H1 (cell line): Measurements from ENCODE around the gene ZBTB20. TPM values are rescaled to one million over a fixed set of nuclear protein-coding genes. Genes with fewer than 3 reads are reported as not detected.

Experiments used
- CTCF ChIA-PET: fragments of 300-600 bp; sonication (Branson Sonifier 250); formaldehyde crosslinking; loops from one replicate; lab custom pipeline; 2021; ENCODE audit not compliant: partially characterized antibody; lab: Charles Lee
- POLR2A ChIA-PET: fragments of 300-600 bp; sonication (Branson Sonifier 250); formaldehyde crosslinking; loops from one replicate; lab custom pipeline; 2021; ENCODE audit warnings: inconsistent platforms; ENCODE audit not compliant: partially characterized antibody; lab: Charles Lee
- DNase-seq, 2 experiments: peaks; one replicate each; pipeline versions ENCODE4 v3.0.0 to v3.0.0-alpha.2; 2010 to 2022; ENCODE audit warnings: low spot score in 2 of 2, low read depth in 1 of 2, mixed read lengths in 1 of 2
- FAIRE-seq: peaks from 2 replicates; lab custom pipeline; 2011; peaks lifted over from hg19 to GRCh38; lab: Jason Lieb, UNC
- H2AFZ ChIP-seq: 2 replicates; pipeline ENCODE4 v1.8.1; 2012; ENCODE audit warnings: low read length, inconsistent platforms
- H2AK5ac ChIP-seq: 2 replicates; pipeline ENCODE4 v1.6.1; 2013; ENCODE audit warnings: low read depth, low read length
- H2BK120ac ChIP-seq: replicated peaks from 2 replicates; pipeline ENCODE3; 2013; ENCODE audit warnings: low read depth, low read length, inconsistent platforms
- H2BK12ac ChIP-seq: 2 replicates; pipeline ENCODE4 v1.6.1; 2013; ENCODE audit warnings: low read depth, low read length
- H2BK15ac ChIP-seq: 2 replicates; pipeline ENCODE4 v1.6.1; 2013; ENCODE audit warnings: low read length
- H2BK20ac ChIP-seq: 2 replicates; pipeline ENCODE4 v1.6.1; 2013; ENCODE audit warnings: low read length
- H2BK5ac ChIP-seq: 2 replicates; pipeline ENCODE4 v1.6.1; 2013; ENCODE audit warnings: low read depth, low read length
- H3K14ac ChIP-seq: 2 replicates; pipeline ENCODE4 v1.6.1; 2013; ENCODE audit warnings: inconsistent platforms; ENCODE audit not compliant: insufficient read length
- H3K18ac ChIP-seq: 2 replicates; pipeline ENCODE4 v1.6.1; 2013; ENCODE audit warnings: low read length; ENCODE audit errors: extremely low read depth
- H3K23ac ChIP-seq: 2 replicates; pipeline ENCODE4 v1.6.1; 2013; ENCODE audit warnings: inconsistent platforms; ENCODE audit not compliant: insufficient read length
- H3K23me2 ChIP-seq: 2 replicates; pipeline ENCODE4 v1.6.1; 2013; ENCODE audit warnings: low read depth, low read length
- H3K27ac ChIP-seq: 2 replicates; pipeline ENCODE4 v1.6.1; 2011; ENCODE audit warnings: low read depth, low read length, inconsistent platforms
- H3K27me3 ChIP-seq, 4 experiments: replicated peaks in 1 of 4; 1 replicate in 1 of 4; 2 replicates in 3 of 4; pipeline versions ENCODE4 v1.6.1 to v1.8.1; 2011 to 2013; ENCODE audit warnings: low read length in 3 of 4, mild to moderate bottlenecking in 3 of 4, inconsistent platforms in 2 of 4, mixed read lengths in 2 of 4, moderate library complexity in 1 of 4; ENCODE audit not compliant: control insufficient read depth in 3 of 4, insufficient read depth in 3 of 4; ENCODE audit errors: extremely low read depth in 1 of 4
- H3K36me3 ChIP-seq, 4 experiments: 2 replicates each; pipeline versions ENCODE4 v1.6.1 to v1.8.1; 2011 to 2013; ENCODE audit warnings: mild to moderate bottlenecking in 4 of 4, low read length in 3 of 4, moderate library complexity in 2 of 4, control low read depth in 1 of 4, inconsistent platforms in 1 of 4; ENCODE audit not compliant: insufficient read depth in 4 of 4, control insufficient read depth in 2 of 4
- H3K4ac ChIP-seq: replicated peaks from 2 replicates; pipeline ENCODE3; 2013; ENCODE audit warnings: low read length, low read depth, mixed read lengths, inconsistent platforms; ENCODE audit not compliant: insufficient read length
- H3K4me1 ChIP-seq, 4 experiments: replicated peaks in 1 of 4; 1 replicate in 1 of 4; 2 replicates in 3 of 4; pipeline versions ENCODE4 v1.6.1 to v1.8.1; 2011 to 2013; ENCODE audit warnings: low read length in 3 of 4, inconsistent platforms in 2 of 4, mixed read lengths in 1 of 4; ENCODE audit not compliant: insufficient read depth in 4 of 4, control insufficient read depth in 3 of 4
- H3K4me2 ChIP-seq, 2 experiments: 2 replicates each; pipeline versions ENCODE4 v1.6.1 to v1.8.1; 2011 to 2013; ENCODE audit warnings: low read depth in 2 of 2, low read length in 2 of 2, control low read depth in 1 of 2, inconsistent platforms in 1 of 2, mild to moderate bottlenecking in 1 of 2; ENCODE audit not compliant: insufficient read depth in 1 of 2
- H3K4me3 ChIP-seq, 4 experiments: fragments of 200-600, 300-600 bp in 1 of 4; sonication (generic), shearing (Covaris generic), sonication (Bioruptor Twin) in 1 of 4; 2 replicates each; pipeline versions ENCODE4 v1.5.1 to v1.8.1; 2011 to 2016; ENCODE audit warnings: low read length in 4 of 4, low read depth in 3 of 4, control low read depth in 2 of 4, inconsistent platforms in 2 of 4, mild to moderate bottlenecking in 2 of 4, mixed read lengths in 1 of 4, moderate library complexity in 1 of 4; ENCODE audit not compliant: insufficient read depth in 2 of 4; ENCODE audit errors: extremely low read depth in 1 of 4
- H3K56ac ChIP-seq: replicated peaks from 2 replicates; pipeline ENCODE3; 2013; ENCODE audit warnings: low read depth, mild to moderate bottlenecking, mixed read lengths, low read length, inconsistent platforms; ENCODE audit not compliant: insufficient read length
- H3K79me1 ChIP-seq: 2 replicates; pipeline ENCODE4 v1.6.1; 2013; ENCODE audit warnings: low read depth, low read length, control low read depth
- H3K79me2 ChIP-seq, 2 experiments: 2 replicates each; pipeline versions ENCODE4 v1.6.1 to v1.8.1; 2012 to 2013; ENCODE audit warnings: low read length in 2 of 2, mild to moderate bottlenecking in 2 of 2, inconsistent platforms in 1 of 2; ENCODE audit not compliant: insufficient read depth in 2 of 2, control insufficient read depth in 1 of 2
- H3K9ac ChIP-seq, 4 experiments: replicated peaks in 1 of 4; 1 replicate in 1 of 4; 2 replicates in 3 of 4; pipeline versions ENCODE4 v1.6.1 to v1.8.1; 2011 to 2013; ENCODE audit warnings: low read depth in 3 of 4, low read length in 3 of 4, control low read depth in 2 of 4, mild to moderate bottlenecking in 2 of 4, moderate library complexity in 2 of 4, inconsistent platforms in 1 of 4; ENCODE audit errors: extremely low read depth in 1 of 4
- H3K9me3 ChIP-seq, 2 experiments: 2 replicates each; pipeline versions ENCODE4 v1.6.1 to v1.8.1; 2012 to 2013; ENCODE audit warnings: mild to moderate bottlenecking in 2 of 2, moderate library complexity in 2 of 2, control low read depth in 1 of 2, inconsistent platforms in 1 of 2, low read depth in 1 of 2, low read length in 1 of 2, mixed read lengths in 1 of 2; ENCODE audit not compliant: insufficient read depth in 2 of 2
- H4K20me1 ChIP-seq, 2 experiments: replicated peaks in 1 of 2; 2 replicates each; pipeline versions ENCODE3 to v1.8.1; 2011 to 2013; ENCODE audit warnings: inconsistent platforms in 2 of 2, low read length in 2 of 2, mild to moderate bottlenecking in 1 of 2; ENCODE audit not compliant: insufficient read depth in 2 of 2, control insufficient read depth in 1 of 2
- H4K5ac ChIP-seq: 2 replicates; pipeline ENCODE4 v1.6.1; 2013; ENCODE audit warnings: low read length, low read depth, mixed read lengths, inconsistent platforms; ENCODE audit not compliant: insufficient read length
- H4K8ac ChIP-seq: 2 replicates; pipeline ENCODE4 v1.8.0; 2013; ENCODE audit warnings: mild to moderate bottlenecking, moderate library complexity, low read length, inconsistent platforms; ENCODE audit not compliant: insufficient read depth; ENCODE audit errors: extremely low read depth
- H4K91ac ChIP-seq: replicated peaks from 2 replicates; pipeline ENCODE3; 2013; ENCODE audit warnings: low read length, mixed read lengths, inconsistent platforms; ENCODE audit not compliant: insufficient read length
- ATF3 ChIP-seq: IDR thresholded peaks from 2 replicates; pipeline ENCODE4 v1.6.1; 2011; ENCODE audit warnings: low read depth, mild to moderate bottlenecking, low read length; ENCODE audit not compliant: insufficient read depth
- BRCA1 ChIP-seq: IDR thresholded peaks from 2 replicates; pipeline ENCODE4 v1.6.1; 2012; ENCODE audit warnings: low read depth, low read length, improper control_type of control experiment
- CBX5 ChIP-seq: fragments of 300-800, 300-1000 bp; sonication (generic); IDR thresholded peaks from 2 replicates; pipeline ENCODE4 v1.7.1; 2016; ENCODE audit warnings: antibody characterized with exemption, low read length, low read depth
- CHD1 ChIP-seq: IDR thresholded peaks from 2 replicates; pipeline ENCODE4 v1.6.1; 2012; ENCODE audit warnings: low read depth, low read length, improper control_type of control experiment
- EGR1 ChIP-seq: IDR thresholded peaks from 2 replicates; pipeline ENCODE4 v1.6.1; 2011; ENCODE audit warnings: low read depth, low read length, borderline replicate concordance
- EP300 ChIP-seq, 2 experiments: IDR thresholded peaks; 1 replicate in 1 of 2; 2 replicates in 1 of 2; pipeline ENCODE4 v1.6.1; 2011 to 2012; ENCODE audit warnings: low read depth in 2 of 2, low read length in 2 of 2, mild to moderate bottlenecking in 2 of 2, borderline replicate concordance in 1 of 2, inconsistent platforms in 1 of 2, moderate library complexity in 1 of 2
- MAX ChIP-seq: IDR thresholded peaks from 2 replicates; pipeline ENCODE4 v1.6.1; 2012; ENCODE audit warnings: inconsistent platforms
- POLR2AphosphoS5 ChIP-seq: IDR thresholded peaks from 2 replicates; pipeline ENCODE4 v1.6.1; 2011; ENCODE audit warnings: low read depth, low read length
- RBBP5 ChIP-seq: IDR thresholded peaks from 2 replicates; pipeline ENCODE4 v1.7.1; 2012; ENCODE audit warnings: low read depth, mild to moderate bottlenecking, inconsistent platforms, low read length, moderate library complexity, borderline replicate concordance
- RXRA ChIP-seq: IDR thresholded peaks from 2 replicates; pipeline ENCODE4 v1.6.1; 2011; ENCODE audit warnings: low read depth, mild to moderate bottlenecking, low read length, moderate library complexity; ENCODE audit not compliant: insufficient read depth
- TBP ChIP-seq: IDR thresholded peaks from 2 replicates; pipeline ENCODE4 v1.6.1; 2011; ENCODE audit warnings: low read depth, low read length, improper control_type of control experiment
- ZNF274 ChIP-seq: IDR thresholded peaks from 2 replicates; pipeline ENCODE4 v1.7.0; 2012; ENCODE audit warnings: low read length, borderline replicate concordance; ENCODE audit errors: extremely low read depth
- WGBS, 2 experiments: shearing (Covaris generic) in 1 of 2; methylation state at CpG; one replicate each; pipeline versions ENCODE4 v1.1.6 to v1.1.7; 2013 to 2015; ENCODE audit warnings: low lambda C conversion rate in 2 of 2, mixed read lengths in 2 of 2, inconsistent platforms in 1 of 2, low coverage in 1 of 2, missing lambda C conversion rate in 1 of 2; ENCODE audit not compliant: insufficient replicate concordance in 2 of 2, insufficient coverage in 1 of 2, insufficient read length in 1 of 2; ENCODE audit errors: extremely low coverage in 1 of 2, missing lambda C conversion rate in 1 of 2; 5-methylcytosine and 5-hydroxymethylcytosine counted together
- polyA plus RNA-seq, 7 experiments: library from polyadenylated mRNA; depleted of rRNA in 3 of 7; stranded (reverse) in 5 of 7; unstranded in 2 of 7; fragments of >200 nt in 5 of 7; fragments of 200-250 nt in 2 of 7; gene quantifications; 1 replicate in 5 of 7; 2 replicates in 1 of 7; 4 replicates in 1 of 7; pipeline versions ENCODE4 v1.2.1 to v1.2.3, GENCODE V29; 2011 to 2013; ENCODE audit warnings: missing spikeins in 2 of 7, mixed read lengths in 2 of 7
- total RNA-seq: library from RNA; stranded (reverse); fragmentation: NEBNext Ultra II Directional; extraction: Animal tissue kit (Norgen Biotek cat#: 25700); gene quantifications from 2 replicates; pipeline ENCODE4 v1.2.1, GENCODE V29; 2021

Gene ZBTB20
- total and polyA plus RNA-seq, 2 of the 8 experiments (the other 6 are each of a cell fraction or from before 2014, with no cell fraction given): 0.35 to 1.3 TPM

GRCh38 chr3:114846779-114847178, 300.3 kb downstream of the ZBTB20 start:
- H3K18ac ChIP-seq: no peak overlapping the region
- no peaks in the 10 kb centered on the region for H3K36me3 ChIP-seq
- H2AFZ ChIP-seq: no peak overlapping the region
- H3K23me2 ChIP-seq: no peaks in the 10 kb centered on the region
- CTCF ChIA-PET: interaction anchor here (0.7 to 1.1 kb wide), 2 partner anchors 123 to 127 kb away, joined by 3 read pairs; no protein-coding TSS in a partner anchor
- WGBS, 2 experiments: 94% methylated on average over 3 of the region's 3 CpGs; no CpG with 5 or more reads in 1 of the 2 experiments
- no peaks in the 10 kb centered on the region for H3K27me3 ChIP-seq
- H3K14ac ChIP-seq: no peak overlapping the region
- no peak overlapping the region for H2BK12ac ChIP-seq
- no peak overlapping the region for H2BK15ac ChIP-seq
- TF ChIP-seq EP300 (IDR thresholded peaks at IDR 0.05; ENCODE audit: borderline replicate concordance in 1 of 2, low read depth in 2 of 2, low read length in 2 of 2) (no peak), EGR1 (no peak), ZNF274 (no peak), CHD1 (no peak), RXRA (no peak), ATF3 (no peak), TBP (no peak), MAX (no peak), POLR2AphosphoS5 (no peak), CBX5 (no peak), RBBP5 (no peak), BRCA1 (no peak)
- TF ChIP-seq, all 59 proteins: peak for 0
- H3K9me3 ChIP-seq: no peaks in the 10 kb centered on the region
- no peak overlapping the region for H2BK5ac ChIP-seq
- H2BK20ac ChIP-seq: no peak overlapping the region
- no peak overlapping the region for H4K8ac ChIP-seq
- H3K23ac ChIP-seq: no peak overlapping the region
- H3K4me3 ChIP-seq: no peak overlapping the region
- POLR2A ChIA-PET: no interaction called here
- H4K91ac ChIP-seq: no peak overlapping the region
- H3K4ac ChIP-seq: no peak overlapping the region
- no peak overlapping the region for H3K56ac ChIP-seq
- no peaks in the 10 kb centered on the region for H4K20me1 ChIP-seq
- no peak for DNase-seq
- no peak overlapping the region for H4K5ac ChIP-seq
- no peak overlapping the region for H3K9ac ChIP-seq
- H3K4me1 ChIP-seq: no peaks in the 10 kb centered on the region
- H3K79me2 ChIP-seq: no peaks in the 10 kb centered on the region
- H3K4me2 ChIP-seq: no peak overlapping the region
- no peak overlapping the region for H2BK120ac ChIP-seq
- no peak overlapping the region for H2AK5ac ChIP-seq
- no peaks in the 10 kb centered on the region for H3K79me1 ChIP-seq
- no peak overlapping the region for H3K27ac ChIP-seq
- no peak for FAIRE-seq
